ENCODE results near the gene DHRS12.

The DHRS12 gene

DNA sequence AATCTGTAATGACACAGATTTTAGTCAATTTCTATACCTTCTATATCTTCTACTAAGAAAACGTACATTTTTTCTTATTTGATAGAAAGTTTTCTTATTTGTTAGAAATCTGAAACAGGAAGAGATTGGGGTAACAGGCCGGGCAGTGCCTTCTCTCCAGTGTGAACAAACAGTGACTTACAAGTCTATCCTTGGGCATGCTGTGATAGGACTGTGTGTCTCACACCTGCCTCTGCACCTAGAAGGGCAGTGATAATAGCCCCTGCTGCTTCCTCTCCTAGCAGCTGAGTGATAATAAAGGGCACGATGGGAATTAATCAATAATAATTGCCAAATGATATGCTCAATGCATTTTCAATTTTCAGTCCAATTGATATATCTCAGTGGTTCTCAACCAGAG is 39.6 kb upstream of the DHRS12 start:
- H3K27ac ChIP-seq = no peak overlapping the region
- TF ChIP-seq, protein P1, sequence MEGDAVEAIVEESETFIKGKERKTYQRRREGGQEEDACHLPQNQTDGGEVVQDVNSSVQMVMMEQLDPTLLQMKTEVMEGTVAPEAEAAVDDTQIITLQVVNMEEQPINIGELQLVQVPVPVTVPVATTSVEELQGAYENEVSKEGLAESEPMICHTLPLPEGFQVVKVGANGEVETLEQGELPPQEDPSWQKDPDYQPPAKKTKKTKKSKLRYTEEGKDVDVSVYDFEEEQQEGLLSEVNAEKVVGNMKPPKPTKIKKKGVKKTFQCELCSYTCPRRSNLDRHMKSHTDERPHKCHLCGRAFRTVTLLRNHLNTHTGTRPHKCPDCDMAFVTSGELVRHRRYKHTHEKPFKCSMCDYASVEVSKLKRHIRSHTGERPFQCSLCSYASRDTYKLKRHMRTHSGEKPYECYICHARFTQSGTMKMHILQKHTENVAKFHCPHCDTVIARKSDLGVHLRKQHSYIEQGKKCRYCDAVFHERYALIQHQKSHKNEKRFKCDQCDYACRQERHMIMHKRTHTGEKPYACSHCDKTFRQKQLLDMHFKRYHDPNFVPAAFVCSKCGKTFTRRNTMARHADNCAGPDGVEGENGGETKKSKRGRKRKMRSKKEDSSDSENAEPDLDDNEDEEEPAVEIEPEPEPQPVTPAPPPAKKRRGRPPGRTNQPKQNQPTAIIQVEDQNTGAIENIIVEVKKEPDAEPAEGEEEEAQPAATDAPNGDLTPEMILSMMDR (conservative IDR thresholded peaks at IDR 0.05) = no peak

DNA sequence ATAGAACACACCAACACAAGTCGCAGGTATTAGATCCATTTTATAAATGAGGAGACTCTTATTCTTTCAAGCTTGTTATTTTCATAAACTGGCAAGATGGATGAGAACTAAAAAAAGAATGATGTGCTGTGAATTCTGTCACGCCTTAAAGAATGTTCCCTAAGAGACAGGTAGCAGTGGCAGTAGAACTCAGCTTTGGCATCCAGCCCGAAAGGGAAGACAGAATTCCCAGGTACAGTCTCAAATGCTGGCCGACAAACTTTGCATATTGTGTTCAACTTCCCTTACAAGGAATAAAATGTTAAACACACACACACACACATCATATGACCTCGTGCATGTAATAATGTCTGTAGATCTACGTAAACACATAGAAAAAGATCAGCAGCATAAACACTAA is 37.8 kb upstream of the DHRS12 start:
- TF ChIP-seq, protein P1 (conservative IDR thresholded peaks at IDR 0.05) = no peak
- no peak overlapping the region for H3K27ac ChIP-seq

DNA sequence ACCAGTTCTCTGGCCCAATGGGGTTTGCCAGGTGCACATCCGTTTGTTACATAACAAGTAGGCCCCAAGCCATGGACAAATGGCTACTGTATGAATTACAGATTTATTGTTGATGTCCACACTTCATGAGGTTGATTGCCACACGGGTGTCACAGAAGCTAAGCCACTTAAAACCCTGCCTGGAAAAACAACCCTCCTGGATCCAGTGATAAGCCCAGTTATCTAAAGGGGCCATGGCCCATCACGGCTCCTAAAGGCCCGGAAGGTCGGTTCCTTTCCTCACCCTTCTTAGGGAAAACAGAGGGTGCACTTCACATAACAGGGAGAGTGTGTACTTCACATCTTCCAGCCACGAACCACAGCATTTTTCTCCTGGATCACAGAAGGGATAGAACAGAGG is 37.0 kb upstream of the DHRS12 start:
- TF ChIP-seq, protein P1 (conservative IDR thresholded peaks at IDR 0.05) = no peak
- H3K27ac ChIP-seq = no peak overlapping the region

DNA sequence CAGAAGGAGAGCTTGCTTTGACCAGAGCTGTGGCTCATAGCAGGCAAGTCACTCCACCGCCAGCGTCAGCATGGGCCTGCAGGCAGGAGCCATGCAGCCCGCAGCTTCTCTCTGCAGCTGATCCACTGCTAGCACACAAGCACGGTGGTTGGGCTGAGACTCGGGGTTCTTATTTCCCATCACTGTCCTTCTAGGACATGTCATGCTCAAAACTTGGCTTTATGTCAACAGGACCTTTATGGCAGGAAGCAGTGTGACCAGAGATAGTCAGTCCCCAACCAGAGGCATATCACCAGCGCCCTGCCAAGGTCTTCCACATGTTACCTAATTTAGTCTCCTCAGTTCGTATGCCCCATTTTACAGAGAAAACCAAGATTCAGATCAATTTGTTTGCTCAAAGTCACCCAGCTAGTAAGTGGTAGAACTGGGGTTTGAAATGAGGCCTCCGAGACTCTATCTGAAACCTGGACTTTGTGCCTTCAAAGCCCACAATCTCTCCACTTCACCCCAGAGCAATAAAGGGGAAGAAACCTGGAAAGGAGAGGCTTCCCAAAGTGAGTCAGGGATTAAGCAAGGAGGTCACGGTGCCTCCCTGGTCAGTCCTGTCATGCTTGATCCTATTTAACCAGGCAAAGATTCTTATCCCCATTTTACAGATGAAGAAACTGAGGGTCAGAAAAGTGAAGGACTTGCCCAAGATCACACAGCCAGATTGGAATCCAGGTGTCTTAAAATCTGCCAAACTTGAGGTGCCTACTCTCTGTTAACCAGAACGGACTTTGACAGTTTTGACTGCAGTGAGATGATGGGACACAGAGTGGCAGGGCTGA is 36.0 kb upstream of the DHRS12 start:
- no peak overlapping the region for H3K27ac ChIP-seq
- TF ChIP-seq, protein P1 (conservative IDR thresholded peaks at IDR 0.05) = no peak

DNA sequence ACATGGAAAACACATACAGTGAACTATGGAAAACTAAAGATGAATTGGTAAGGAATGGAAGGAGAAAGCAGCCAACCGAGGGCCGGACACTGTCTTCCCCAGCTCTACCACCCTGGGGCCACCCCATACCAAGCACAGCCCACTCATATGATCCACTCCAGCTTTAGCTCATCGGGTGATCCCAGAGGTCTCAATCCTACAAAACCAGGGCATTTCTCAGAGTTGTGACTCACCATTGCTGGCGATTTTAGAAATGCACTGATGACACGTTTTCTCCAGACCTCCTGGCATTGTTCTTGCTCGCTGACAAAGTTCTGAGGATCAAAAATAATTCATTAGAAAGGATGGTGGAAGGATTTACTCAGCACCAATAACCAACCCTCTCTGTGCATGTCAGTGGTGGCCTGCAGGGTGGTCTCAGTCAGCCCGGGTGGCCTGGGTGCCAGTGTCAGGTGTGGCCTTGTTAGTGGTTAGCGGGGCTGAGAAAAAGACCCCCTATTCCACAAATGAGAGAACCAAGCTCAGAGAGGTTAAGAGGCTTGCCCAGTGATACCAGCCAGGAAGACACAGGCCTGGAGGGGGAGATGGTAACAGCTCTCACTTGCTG is 34.4 kb upstream of the DHRS12 start:
- TF ChIP-seq, protein P1 (conservative IDR thresholded peaks at IDR 0.05) = no peak
- H3K27ac ChIP-seq = no peak overlapping the region

DNA sequence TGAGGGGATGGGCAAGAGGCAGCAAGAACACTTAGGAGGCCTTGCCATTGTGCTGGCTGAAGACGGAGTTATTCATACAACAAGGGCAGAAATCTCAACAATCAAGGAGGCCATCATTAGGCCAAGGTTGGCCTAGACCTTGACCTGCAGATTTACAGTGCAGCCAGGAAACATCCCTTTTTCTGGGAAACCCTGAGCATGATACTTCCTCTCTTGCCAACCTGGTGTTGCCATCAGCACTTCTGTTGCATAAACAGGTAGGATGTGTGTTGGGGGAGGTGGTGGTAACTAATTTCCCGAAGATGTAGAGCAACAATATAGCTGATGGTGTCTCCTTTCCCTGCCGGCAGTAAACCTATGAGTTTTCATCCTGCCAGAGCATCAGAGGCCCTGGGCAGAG is 33.1 kb upstream of the DHRS12 start:
- H3K27ac ChIP-seq = no peak overlapping the region
- TF ChIP-seq, protein P1 (conservative IDR thresholded peaks at IDR 0.05) = no peak

DNA sequence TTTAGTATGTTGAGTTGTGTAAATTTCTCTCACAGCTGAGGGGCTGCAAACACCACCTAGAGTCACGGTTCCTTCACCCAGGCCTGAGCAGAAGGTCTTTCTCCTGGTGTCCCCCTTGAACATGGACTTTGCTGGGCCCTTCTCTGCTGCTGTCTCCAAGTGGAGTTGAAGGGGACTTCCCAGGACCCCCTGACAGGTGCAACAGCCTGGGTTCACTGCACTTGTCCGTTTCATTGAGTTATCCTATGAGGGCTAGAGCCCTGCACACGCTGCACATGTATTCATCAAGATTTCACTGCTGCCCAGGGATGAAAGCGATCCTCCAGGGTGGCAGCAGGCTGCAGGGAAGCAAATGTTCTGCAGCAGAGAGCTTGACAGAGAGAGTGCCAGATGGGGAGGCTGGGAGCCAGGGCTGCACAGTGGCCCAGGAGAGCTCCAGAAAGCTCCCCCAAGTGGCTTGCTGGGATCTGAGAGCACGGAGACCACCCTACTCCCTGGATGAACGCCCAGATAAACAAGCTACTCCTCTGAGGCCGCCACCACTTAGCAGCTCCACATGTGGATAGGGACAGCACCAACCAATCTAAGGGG is 30.7 kb upstream of the DHRS12 start:
- TF ChIP-seq, protein P1 (conservative IDR thresholded peaks at IDR 0.05) = no peak
- no peak overlapping the region for H3K27ac ChIP-seq

Data from VCaP (cell line).